Esophagus squamous epithelium (tissue), 5 donors: ENCODE data around the gene FOXE3. TPM values are rescaled to one million over a fixed set of nuclear protein-coding genes. Genes with fewer than 3 reads are reported as not detected.

Source experiments
- DNase-seq: peaks from one replicate; lab custom pipeline; 2025; lab: John Stamatoyannopoulos, UW
- H3K27ac ChIP-seq, 4 donors: fragments of 200-600 bp; sonication (generic); one replicate each; pipeline ENCODE4 v1.5.1; 2016 to 2019; ENCODE audit warnings: mild to moderate bottlenecking in 1 of 4
- H3K27me3 ChIP-seq, 4 donors: fragments of 200-600 bp; sonication (generic); 1 replicate in 3 of 4; 2 replicates in 1 of 4; pipeline versions ENCODE4 v1.5.1 to v1.6.0; 2017 to 2021; ENCODE audit warnings: antibody characterized with exemption in 1 of 4
- H3K36me3 ChIP-seq, 3 donors: fragments of 200-600 bp; sonication (generic); one replicate each; pipeline ENCODE4 v1.5.1; 2016 to 2019
- H3K4me1 ChIP-seq, 3 donors: fragments of 200-600 bp; sonication (generic); one replicate each; pipeline ENCODE4 v1.5.1; 2017 to 2019
- H3K4me3 ChIP-seq, 4 donors: fragments of 200-600 bp; sonication (generic); 1 replicate in 3 of 4; 2 replicates in 1 of 4; pipeline ENCODE4 v1.5.1; 2016 to 2019; ENCODE audit warnings: mild to moderate bottlenecking in 2 of 4, moderate library complexity in 1 of 4
- H3K9me3 ChIP-seq, 3 donors: fragments of 200-600 bp; sonication (generic); one replicate each; pipeline ENCODE4 v1.5.1; 2016 to 2019
- CTCF ChIP-seq, 6 experiments: fragments of 450-650 bp in 4 of 6; fragments of 200-600 bp in 2 of 6; sonication (generic) in 2 of 6; IDR thresholded peaks; one replicate each; pipeline ENCODE4 v1.5.1; 2016 to 2019; ENCODE audit warnings: antibody characterized with exemption in 6 of 6, mild to moderate bottlenecking in 4 of 6, moderate library complexity in 4 of 6
- POLR2A ChIP-seq, 4 donors: fragments of 450-650 bp; IDR thresholded peaks; one replicate each; pipeline ENCODE4 v1.6.1; 2017; ENCODE audit warnings: antibody characterized with exemption in 4 of 4, mild to moderate bottlenecking in 4 of 4, moderate library complexity in 3 of 4
- WGBS, 2 donors: methylation state at CpG; one replicate each; pipeline ENCODE4 v1.1.5; 2018; 5-methylcytosine and 5-hydroxymethylcytosine counted together
- intact Hi-C: fragments of 100-400 bp; cut with DNase I; formaldehyde crosslinking; loops from one replicate; pipeline ENCODE4 v1.15.0; 2022
- total RNA-seq, 4 donors: library from RNA; depleted of rRNA; stranded (reverse); fragments of >200 nt; gene quantifications; one replicate each; pipeline ENCODE4 v1.1.0, GENCODE V29; 2016
- donor health status: DM: yes; HTN: yes; CAD: no.

Gene FOXE3
- total RNA-seq, 4 donors from 2014 or later = not detected

GRCh38 chr1:47417170-47418044, 1.3 kb downstream of the FOXE3 start:
- Histone ChIP-seq H3K4me3 (peak overlapping the region in 2 of 4 donors; percentile 29 to 61), H3K27me3 (peaks cover 0 to 97% (median 5%) of the 10 kb centered on the region in 4 donors), H3K36me3 (no peaks in the 10 kb centered on the region), H3K4me1 (peaks cover 0 to 12% (median 10%) of the 10 kb centered on the region in 3 donors), H3K27ac (no peak overlapping the region), H3K9me3 (no peaks in the 10 kb centered on the region)
- WGBS, 2 donors = 55 to 61% methylated on average over 8 to 14 of the region's 39 CpGs
- TF ChIP-seq CTCF (IDR thresholded peaks at IDR 0.05) (no peak), POLR2A (IDR thresholded peaks at IDR 0.05) (no peak)
- intact Hi-C loops = no loop called here
- DNase-seq = no peak

DNA sequence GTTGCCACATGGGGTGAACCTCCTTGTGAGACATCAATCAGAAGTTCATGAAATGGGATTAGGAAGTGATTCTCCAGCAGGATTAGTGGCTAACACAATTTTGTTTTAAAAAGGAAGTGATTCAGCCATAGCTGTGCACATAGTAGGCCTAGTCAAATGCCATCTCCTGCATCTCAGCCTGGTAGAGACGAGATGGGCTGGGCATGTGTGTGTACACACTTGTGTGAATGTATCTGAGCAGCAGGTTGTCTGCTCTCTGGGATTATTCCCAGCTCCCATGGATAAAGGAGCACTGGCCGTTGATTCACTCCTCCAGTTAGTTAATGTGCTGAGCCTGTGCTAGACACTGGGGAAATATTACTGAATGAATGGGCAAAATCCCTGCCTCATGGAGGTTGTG, 2.0 kb downstream of the FOXE3 start:
- Histone ChIP-seq H3K4me3 (no peak overlapping the region), H3K27me3 (peaks cover 0 to 96% (median 5%) of the 10 kb centered on the region in 4 donors), H3K4me1 (peaks cover 0 to 12% (median 10%) of the 10 kb centered on the region in 3 donors), H3K9me3 (no peaks in the 10 kb centered on the region), H3K27ac (no peak overlapping the region), H3K36me3 (no peaks in the 10 kb centered on the region)
- 78% methylated on average over 1 of the region's 2 CpGs; no CpG with 5 or more reads in 1 of the 2 donors for WGBS, 2 donors
- no peak for DNase-seq
- intact Hi-C loops = no loop called here
- TF ChIP-seq POLR2A (IDR thresholded peaks at IDR 0.05) (no peak), CTCF (IDR thresholded peaks at IDR 0.05) (no peak)

DNA sequence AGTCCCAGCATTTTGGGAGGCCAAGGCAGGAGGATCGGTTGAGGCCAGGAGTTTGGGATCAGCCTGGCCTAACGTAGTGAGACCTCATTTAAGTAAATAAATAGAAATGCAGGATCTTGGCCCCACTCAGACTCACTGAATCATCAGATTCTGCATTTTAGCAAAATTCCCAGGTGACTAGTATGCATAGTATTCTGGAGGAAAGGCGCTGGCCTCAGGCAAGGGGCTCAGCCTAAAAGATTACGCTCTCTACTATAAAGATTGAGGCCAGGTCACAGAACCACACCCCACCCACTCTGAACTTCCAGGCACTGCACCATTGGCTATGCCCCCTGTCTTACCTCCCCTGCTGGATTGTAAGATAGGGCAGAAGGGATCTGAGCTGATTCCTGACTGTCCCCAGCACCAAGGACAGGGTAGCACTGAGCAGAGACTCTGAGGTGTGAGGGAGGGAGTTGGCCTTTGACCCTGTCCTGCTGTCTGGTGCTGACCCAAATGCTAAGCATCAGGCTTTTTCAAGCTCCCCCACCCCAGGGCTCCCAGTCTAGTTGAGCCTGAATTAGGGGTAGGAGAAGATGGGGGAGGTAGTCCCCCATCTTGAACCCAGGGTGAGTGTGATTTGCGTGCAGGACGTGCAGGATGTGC, 2.7 kb downstream of the FOXE3 start:
- 86 to 100% methylated on average over 6 of the region's 6 CpGs for WGBS, 2 donors

GRCh38 chr1:47420547-47420946, 4.5 kb downstream of the FOXE3 start:
- Histone ChIP-seq H3K36me3 (no peaks in the 10 kb centered on the region), H3K27me3 (peaks cover 0 to 95% (median 3%) of the 10 kb centered on the region in 4 donors), H3K27ac (no peak overlapping the region), H3K4me3 (no peak overlapping the region), H3K9me3 (no peaks in the 10 kb centered on the region), H3K4me1 (peaks cover 0 to 12% (median 10%) of the 10 kb centered on the region in 3 donors)
- no peak for DNase-seq
- WGBS, 2 donors = 74 to 92% methylated on average over 4 of the region's 4 CpGs
- TF ChIP-seq POLR2A (IDR thresholded peaks at IDR 0.05) = no peak
- TF ChIP-seq CTCF (IDR thresholded peaks at IDR 0.05) = no peak
- intact Hi-C loops = no loop called here

More for the DNA sequence above, 2.7 kb downstream of the FOXE3 start:
- TF ChIP-seq CTCF (IDR thresholded peaks at IDR 0.05) (no peak), POLR2A (IDR thresholded peaks at IDR 0.05) (no peak)
- Histone ChIP-seq H3K4me1 (peaks cover 0 to 12% (median 10%) of the 10 kb centered on the region in 3 donors), H3K27me3 (peaks cover 0 to 95% (median 5%) of the 10 kb centered on the region in 4 donors), H3K9me3 (no peaks in the 10 kb centered on the region), H3K27ac (no peak overlapping the region), H3K36me3 (no peaks in the 10 kb centered on the region), H3K4me3 (no peak overlapping the region)
- DNase-seq = no peak
- intact Hi-C loops = no loop called here

DNA sequence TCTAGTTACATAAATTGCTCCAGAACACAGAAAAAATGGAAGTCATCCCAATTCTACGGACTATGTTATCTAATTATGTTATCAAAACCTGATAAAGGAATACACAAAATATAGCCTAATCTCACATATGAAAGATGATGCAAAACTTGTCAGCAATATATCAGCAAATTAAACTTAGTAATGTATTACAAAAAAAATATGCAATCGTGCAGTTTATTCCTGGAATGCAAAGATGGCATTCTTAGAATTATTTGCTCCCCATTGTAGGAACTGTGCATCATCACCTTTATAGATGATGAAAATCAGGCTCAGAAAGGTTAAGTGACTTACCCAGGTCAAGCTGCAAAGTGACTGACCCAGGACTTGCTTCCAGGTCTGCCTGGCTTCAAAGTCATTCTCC, 7.8 kb downstream of the FOXE3 start:
- peaks cover 0 to 90% (median 0%) of the 10 kb centered on the region in 4 donors for H3K27me3 ChIP-seq
- no peak overlapping the region for H3K4me3 ChIP-seq
- no peaks in the 10 kb centered on the region for H3K9me3 ChIP-seq
- TF ChIP-seq POLR2A (IDR thresholded peaks at IDR 0.05) = no peak
- no peak for TF ChIP-seq CTCF (IDR thresholded peaks at IDR 0.05)
- H3K36me3 ChIP-seq = no peaks in the 10 kb centered on the region
- intact Hi-C loops = no loop called here
- no peak for DNase-seq
- H3K4me1 ChIP-seq = no peaks in the 10 kb centered on the region
- no peak overlapping the region for H3K27ac ChIP-seq
- 30 to 38% methylated on average over 2 of the region's 2 CpGs for WGBS, 2 donors
